Subcutaneous adipose tissue (tissue), 4 donors: ENCODE data around the gene ANTXRL. TPM values are rescaled to one million over a fixed set of nuclear protein-coding genes. Genes with fewer than 3 reads are reported as not detected.

Experiments
- CTCF ChIP-seq: fragments of 450-650 bp; IDR thresholded peaks from one replicate; pipeline ENCODE4 v1.5.1; 2016; ENCODE audit warnings: low read depth, mild to moderate bottlenecking, control low read depth, antibody characterized with exemption, moderate library complexity
- total RNA-seq, 4 donors: library from RNA; depleted of rRNA; stranded (reverse); fragments of >200 nt; gene quantifications; one replicate each; pipeline ENCODE4 v1.1.0, GENCODE V29; 2016

Gene ANTXRL
- total RNA-seq, 4 donors from 2014 or later = not detected

GRCh38 chr10:46305079-46305818, 18.5 kb downstream of the ANTXRL start:
- no peak for TF ChIP-seq CTCF

- TF ChIP-seq CTCF = no peak
Observed at GRCh38 chr10:46305986-46306385, 19.2 kb downstream of the ANTXRL start.

GRCh38 chr10:46306516-46307184, 19.9 kb downstream of the ANTXRL start:
- no peak for TF ChIP-seq CTCF

GRCh38 chr10:46307281-46308112, 20.7 kb downstream of the ANTXRL start:
- TF ChIP-seq CTCF = no peak

GRCh38 chr10:46308113-46308415, 21.3 kb downstream of the ANTXRL start:
- TF ChIP-seq CTCF = no peak

GRCh38 chr10:46308666-46309450, 22.1 kb downstream of the ANTXRL start:
- no peak for TF ChIP-seq CTCF
